Spinal cord (tissue), 10 donors: ENCODE data around the gene NAA16. TPM values are rescaled to one million over a fixed set of nuclear protein-coding genes. Genes with fewer than 3 reads are reported as not detected.

Experiments
- DNase-seq, 6 donors: peaks; one replicate each; pipeline versions ENCODE4 v3.0.0 to v3.0.0-alpha.2; 2013 to 2015; ENCODE audit warnings: low spot score in 6 of 6, low read depth in 4 of 6
- H3K27ac ChIP-seq: one replicate; pipeline ENCODE4 v1.5.1; 2013; ENCODE audit warnings: low read depth, low read length, control low read depth
- H3K27me3 ChIP-seq: one replicate; pipeline ENCODE4 v1.6.1; 2013; ENCODE audit warnings: low read length; ENCODE audit not compliant: control insufficient read depth, insufficient read depth
- H3K36me3 ChIP-seq: one replicate; pipeline ENCODE4 v1.6.1; 2013; ENCODE audit warnings: low read length; ENCODE audit not compliant: control insufficient read depth, insufficient read depth
- H3K4me1 ChIP-seq: one replicate; pipeline ENCODE4 v1.6.1; 2013; ENCODE audit warnings: low read length; ENCODE audit not compliant: control insufficient read depth, insufficient read depth
- H3K4me3 ChIP-seq: one replicate; pipeline ENCODE4 v1.5.1; 2013; ENCODE audit warnings: low read depth, low read length, control low read depth
- H3K9me3 ChIP-seq: one replicate; pipeline ENCODE4 v1.6.1; 2013; ENCODE audit warnings: low read length; ENCODE audit not compliant: control insufficient read depth, insufficient read depth
- WGBS: methylation state at CpG from one replicate; pipeline ENCODE4 v1.1.5; 2013; ENCODE audit warnings: missing lambda C conversion rate; ENCODE audit not compliant: insufficient coverage; 5-methylcytosine and 5-hydroxymethylcytosine counted together
- polyA plus RNA-seq, 2 donors: library from polyadenylated mRNA; unstranded; fragments of 120-200 nt; gene quantifications; one replicate each; pipeline ENCODE4 v1.2.1, GENCODE V29; 2013; ENCODE audit not compliant: insufficient read length in 2 of 2
- total RNA-seq, 2 donors: library from RNA; depleted of rRNA in 1 of 2; stranded (reverse); fragments of 120-200 nt in 1 of 2; fragments of >200 nt in 1 of 2; gene quantifications; one replicate each; pipeline versions ENCODE4 v1.2.3 to v1.2.4, GENCODE V29; 2013 to 2014
- donor health status: healthy.

NAA16 gene
- total and polyA plus RNA-seq, 4 donors = 22.8 to 36.1 (median 29.3) TPM

- peaks cover 2% of the 10 kb centered on the region for H3K4me1 ChIP-seq
- WGBS = 86% methylated on average over 3 of the region's 4 CpGs
- DNase-seq = peak in 2 of 6 donors; percentile 28 to 37
- no peak overlapping the region for H3K27ac ChIP-seq
- no peaks in the 10 kb centered on the region for H3K36me3 ChIP-seq
- H3K4me3 ChIP-seq = no peak overlapping the region
- no peaks in the 10 kb centered on the region for H3K9me3 ChIP-seq
- H3K27me3 ChIP-seq = no peaks in the 10 kb centered on the region
Observed at GRCh38 chr13:41401366-41401765, 90.3 kb downstream of the NAA16 start.

GRCh38 chr13:41402691-41403511 lies 91.8 kb downstream of the NAA16 start:
- Histone ChIP-seq H3K36me3 (no peaks in the 10 kb centered on the region), H3K9me3 (no peaks in the 10 kb centered on the region), H3K4me1 (peaks cover 2% of the 10 kb centered on the region), H3K4me3 (no peak overlapping the region), H3K27me3 (no peaks in the 10 kb centered on the region), H3K27ac (no peak overlapping the region)
- no peak for DNase-seq
- WGBS = 78% methylated on average over 13 of the region's 14 CpGs

GRCh38 chr13:41403983-41404382 lies 92.9 kb downstream of the NAA16 start:
- H3K27me3 ChIP-seq = no peaks in the 10 kb centered on the region
- no CpG with 5 or more reads among the region's 4 CpGs for WGBS
- no peaks in the 10 kb centered on the region for H3K9me3 ChIP-seq
- DNase-seq = no peak
- H3K4me3 ChIP-seq = no peak overlapping the region
- no peak overlapping the region for H3K27ac ChIP-seq
- H3K4me1 ChIP-seq = peaks cover 2% of the 10 kb centered on the region
- no peaks in the 10 kb centered on the region for H3K36me3 ChIP-seq

GRCh38 chr13:41405367-41405766 lies 94.3 kb downstream of the NAA16 start:
- Histone ChIP-seq H3K36me3 (no peaks in the 10 kb centered on the region), H3K27me3 (no peaks in the 10 kb centered on the region), H3K27ac (no peak overlapping the region), H3K4me3 (no peak overlapping the region), H3K4me1 (peaks cover 2% of the 10 kb centered on the region), H3K9me3 (no peaks in the 10 kb centered on the region)
- WGBS = 33% methylated on average over 1 of the region's 2 CpGs
- DNase-seq = no peak

GRCh38 chr13:41407380-41407779 lies 96.3 kb downstream of the NAA16 start:
- Histone ChIP-seq H3K4me1 (peaks cover 2% of the 10 kb centered on the region), H3K4me3 (no peak overlapping the region), H3K27me3 (no peaks in the 10 kb centered on the region), H3K27ac (no peak overlapping the region), H3K9me3 (no peaks in the 10 kb centered on the region), H3K36me3 (no peaks in the 10 kb centered on the region)
- no CpG with 5 or more reads among the region's 3 CpGs for WGBS
- DNase-seq = no peak

- no peak for DNase-seq
- no peaks in the 10 kb centered on the region for H3K27me3 ChIP-seq
- H3K4me1 ChIP-seq = peaks cover 2% of the 10 kb centered on the region
- no peaks in the 10 kb centered on the region for H3K9me3 ChIP-seq
- no peak overlapping the region for H3K27ac ChIP-seq
- no peak overlapping the region for H3K4me3 ChIP-seq
- no peaks in the 10 kb centered on the region for H3K36me3 ChIP-seq
Observed at GRCh38 chr13:41408121-41408520, 97.1 kb downstream of the NAA16 start.

- no peaks in the 10 kb centered on the region for H3K27me3 ChIP-seq
- no peaks in the 10 kb centered on the region for H3K4me1 ChIP-seq
- H3K9me3 ChIP-seq = no peaks in the 10 kb centered on the region
- no peak for DNase-seq
- H3K4me3 ChIP-seq = no peak overlapping the region
- WGBS = no CpG with 5 or more reads among the region's 1 CpG
- no peaks in the 10 kb centered on the region for H3K36me3 ChIP-seq
- H3K27ac ChIP-seq = no peak overlapping the region
Observed at GRCh38 chr13:41408746-41409145, 97.7 kb downstream of the NAA16 start.

- no CpG with 5 or more reads among the region's 2 CpGs for WGBS
- Histone ChIP-seq H3K36me3 (no peaks in the 10 kb centered on the region), H3K4me3 (no peak overlapping the region), H3K27me3 (no peaks in the 10 kb centered on the region), H3K4me1 (no peaks in the 10 kb centered on the region), H3K27ac (no peak overlapping the region), H3K9me3 (no peaks in the 10 kb centered on the region)
- DNase-seq = no peak
Observed at GRCh38 chr13:41409611-41410010, 98.5 kb downstream of the NAA16 start.

GRCh38 chr13:41411060-41411459 lies 100.0 kb downstream of the NAA16 start:
- Histone ChIP-seq H3K4me3 (no peak overlapping the region), H3K27ac (no peak overlapping the region), H3K36me3 (no peaks in the 10 kb centered on the region), H3K9me3 (no peaks in the 10 kb centered on the region), H3K4me1 (no peaks in the 10 kb centered on the region), H3K27me3 (no peaks in the 10 kb centered on the region)
- no peak for DNase-seq
- WGBS = 85% methylated on average over 2 of the region's 5 CpGs

GRCh38 chr13:41411522-41411921 lies 100.5 kb downstream of the NAA16 start:
- H3K4me1 ChIP-seq = no peaks in the 10 kb centered on the region
- no peak overlapping the region for H3K4me3 ChIP-seq
- WGBS = 50% methylated on average over 3 of the region's 5 CpGs
- H3K27me3 ChIP-seq = no peaks in the 10 kb centered on the region
- H3K36me3 ChIP-seq = no peaks in the 10 kb centered on the region
- H3K27ac ChIP-seq = no peak overlapping the region
- H3K9me3 ChIP-seq = no peaks in the 10 kb centered on the region
- peak in 5 of 6 donors; percentile 17 to 67 (median 31) for DNase-seq
